Stimulated activated naive CD8-positive, alpha-beta T cell treated with anti-CD3 and anti-CD28 coated beads, Interleukin-15, Interleukin-2, amounts not matched to agents 100 U/mL and 50 U/mL, for 24 hours (primary cell): ENCODE measurements around the gene LYPD6.

Experiments used
- ATAC-seq: fragments of 150-1000 bp; cut with Tn5 transposase; one replicate; pipeline ENCODE4 v1.10.0; 2021
- DNase-seq: peaks from one replicate; pipeline ENCODE4 v3.0.0; 2021

LYPD6 gene

DNA sequence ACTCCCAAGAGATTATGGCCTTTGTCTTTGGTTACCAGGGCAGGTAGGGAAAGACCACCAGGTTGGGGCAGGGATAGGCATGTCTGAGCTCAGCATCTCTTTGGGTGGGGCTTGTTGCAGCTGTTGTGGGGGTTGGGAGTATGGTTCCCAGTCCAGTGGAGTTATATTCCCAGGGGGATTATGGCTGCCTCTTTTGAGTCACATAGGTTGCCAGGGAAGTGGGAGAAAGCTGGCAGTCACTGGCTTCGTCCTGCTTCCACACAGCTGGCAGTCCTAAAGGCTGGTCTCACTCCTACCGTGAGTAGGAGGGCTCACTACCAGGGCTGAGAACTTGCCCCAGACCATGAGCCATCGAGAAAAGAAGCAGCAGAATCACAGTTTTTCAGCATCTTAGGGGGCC lies 79.1 kb downstream of the LYPD6 start:
- DNase-seq (no peak), ATAC-seq (no peak)

DNA sequence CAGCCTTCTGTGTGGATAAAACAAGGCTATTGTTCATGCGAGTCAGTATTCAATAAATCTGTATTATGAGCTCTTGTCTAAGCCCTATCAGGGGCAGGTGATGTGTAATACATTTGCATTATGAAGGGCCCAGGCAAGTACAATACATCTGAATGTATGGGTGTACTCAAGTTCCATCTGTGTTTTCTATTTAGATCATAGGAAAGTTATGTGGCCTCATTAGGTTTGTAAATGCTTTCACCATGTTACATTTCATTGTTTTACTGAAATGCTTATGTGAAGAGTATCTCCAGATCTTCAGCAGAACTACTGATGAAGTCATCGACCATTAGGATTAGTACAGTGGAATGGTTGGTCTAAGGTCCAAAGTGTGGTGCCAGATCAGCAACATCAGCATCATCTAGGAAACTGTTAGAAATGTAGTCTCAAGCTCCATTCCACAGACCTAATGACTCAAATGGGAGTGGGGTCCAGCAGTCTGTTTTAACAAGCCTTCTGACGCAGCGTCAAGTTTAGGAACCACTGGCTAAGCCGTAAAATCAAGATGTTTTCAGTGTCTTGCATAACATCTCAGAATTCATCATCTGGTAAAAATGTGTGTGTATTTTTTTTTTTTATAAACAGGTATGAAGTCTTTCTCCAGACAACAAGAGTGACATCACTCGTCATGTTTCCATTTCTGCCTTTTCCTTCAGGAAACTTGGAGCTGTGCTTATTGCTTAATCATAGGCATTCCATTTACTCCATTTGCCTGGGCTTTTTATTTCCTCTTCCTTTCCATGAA lies 80.5 kb downstream of the LYPD6 start:
- DNase-seq = no peak
- no peak for ATAC-seq

DNA sequence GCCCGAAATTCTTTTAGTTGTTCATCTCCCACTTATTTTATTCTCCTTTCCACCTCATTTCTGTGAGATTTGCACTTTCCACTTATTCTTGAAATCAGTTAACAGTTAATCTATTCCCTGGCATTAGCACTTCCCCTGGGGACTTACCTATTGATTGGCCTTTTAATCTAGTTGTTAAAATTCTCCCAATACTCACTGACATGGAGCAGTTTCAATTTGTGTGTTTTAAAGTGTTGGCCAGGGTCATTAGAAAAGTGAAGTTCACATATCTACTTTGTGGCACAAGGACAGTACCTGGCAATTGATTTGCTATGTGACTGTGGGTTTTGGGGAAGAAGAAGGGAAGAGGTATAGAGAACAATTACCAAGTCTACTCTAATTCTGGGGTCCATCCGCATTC lies 83.1 kb downstream of the LYPD6 start:
- DNase-seq (no peak), ATAC-seq (no peak)

DNA sequence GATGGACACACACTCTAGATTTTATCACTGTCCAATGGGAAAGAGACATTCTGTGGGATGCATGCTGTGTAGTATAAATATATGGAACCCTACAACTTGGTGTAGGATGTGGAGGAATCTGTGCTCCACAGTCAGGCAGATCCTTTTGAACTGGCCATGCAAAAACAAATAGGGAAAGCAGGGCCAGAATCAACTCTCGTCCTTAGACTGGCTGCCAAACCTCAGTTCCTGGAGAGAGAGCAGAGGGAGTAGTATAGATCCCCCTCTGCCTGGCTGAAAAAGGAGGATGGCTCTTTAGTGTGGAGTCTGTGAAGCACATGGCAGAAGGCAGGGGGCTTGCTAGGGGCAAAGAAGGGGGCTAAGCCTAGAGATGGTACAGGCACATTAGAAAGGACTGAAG lies 84.7 kb downstream of the LYPD6 start:
- DNase-seq = no peak

DNA sequence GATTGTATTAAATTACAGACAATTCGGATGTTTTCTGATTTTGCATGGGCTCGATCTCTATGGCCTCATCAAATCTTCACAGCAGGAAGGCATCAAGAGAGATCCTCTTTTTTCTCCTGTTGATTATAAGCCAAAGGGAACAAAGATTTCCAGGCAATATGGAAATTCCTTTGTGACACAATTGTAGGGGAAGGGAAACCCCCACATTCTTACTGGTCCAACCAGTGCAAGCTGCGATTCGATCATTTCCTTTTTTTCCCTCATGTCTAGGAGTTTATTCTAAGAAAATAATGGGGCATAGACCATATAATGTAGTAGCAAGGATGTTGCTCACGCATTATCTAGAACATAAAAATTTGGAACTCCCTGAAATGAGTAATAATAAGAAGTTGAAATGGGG lies 87.7 kb downstream of the LYPD6 start:
- DNase-seq (no peak), ATAC-seq (no peak)

More for the DNA sequence above, 84.7 kb downstream of the LYPD6 start:
- ATAC-seq = no peak

DNA sequence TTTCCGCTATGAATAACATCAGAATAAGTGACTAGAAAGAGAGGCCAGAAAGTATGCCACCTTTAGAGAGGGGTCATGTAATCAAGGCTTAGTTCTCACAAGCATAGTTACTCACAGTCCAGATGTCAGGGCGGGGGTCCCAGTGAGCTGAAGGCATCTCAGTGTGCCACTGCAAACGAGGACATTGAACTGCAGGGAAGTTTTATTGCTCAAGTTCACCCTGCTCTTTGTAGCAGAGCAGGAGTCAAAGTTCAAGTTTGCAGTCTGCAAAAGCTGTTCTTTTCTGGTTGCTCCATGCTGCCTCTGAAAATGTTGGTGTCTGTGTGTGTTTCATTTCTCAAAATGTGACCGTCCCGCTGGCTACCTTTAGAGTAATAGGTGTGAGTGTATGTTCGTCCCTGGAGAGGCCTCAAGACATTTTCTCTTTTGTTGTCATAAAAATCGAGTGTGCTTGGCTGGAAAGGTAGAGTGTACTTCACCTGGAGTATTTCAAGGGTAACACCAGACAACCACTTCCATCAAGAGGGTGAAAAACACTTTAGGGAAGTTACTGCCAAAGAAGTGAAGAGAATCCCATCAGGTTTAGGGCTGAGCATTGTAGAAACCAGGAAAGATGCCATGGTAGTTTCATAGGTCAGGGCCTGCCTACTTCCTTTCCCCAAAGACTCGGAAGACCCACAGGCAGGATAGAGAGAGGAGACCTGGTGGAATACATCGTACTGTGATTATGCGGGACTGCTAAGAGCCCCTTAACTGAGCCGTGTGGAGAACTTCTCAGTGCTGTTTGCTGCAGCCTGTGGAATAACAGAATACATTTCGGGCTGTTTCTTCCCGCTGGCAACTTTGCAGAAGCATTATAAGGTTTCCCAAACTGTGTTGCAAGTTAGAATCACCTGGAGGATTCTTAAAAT lies 89.9 kb downstream of the LYPD6 start:
- DNase-seq (no peak), ATAC-seq (no peak)

DNA sequence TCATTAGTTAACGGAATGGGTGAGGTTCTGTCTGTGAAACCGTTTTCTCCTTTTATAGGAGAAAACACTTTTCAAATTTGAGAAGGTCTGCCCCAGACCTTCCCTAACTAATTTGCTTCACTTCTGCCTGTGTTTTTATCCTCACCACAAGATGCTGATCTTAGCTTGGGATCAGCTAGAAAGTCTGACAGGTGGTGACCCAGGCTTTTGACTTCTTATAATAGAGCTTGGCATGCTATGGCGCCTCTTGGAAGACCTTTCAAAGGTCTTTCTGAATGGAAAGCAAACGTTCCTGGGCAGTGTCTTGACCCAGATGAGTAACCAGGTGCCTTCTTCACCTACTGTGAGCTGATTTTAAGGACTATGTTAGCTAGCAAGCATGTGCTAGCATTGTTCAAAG lies 91.4 kb downstream of the LYPD6 start:
- no peak for DNase-seq
- ATAC-seq = no peak

DNA sequence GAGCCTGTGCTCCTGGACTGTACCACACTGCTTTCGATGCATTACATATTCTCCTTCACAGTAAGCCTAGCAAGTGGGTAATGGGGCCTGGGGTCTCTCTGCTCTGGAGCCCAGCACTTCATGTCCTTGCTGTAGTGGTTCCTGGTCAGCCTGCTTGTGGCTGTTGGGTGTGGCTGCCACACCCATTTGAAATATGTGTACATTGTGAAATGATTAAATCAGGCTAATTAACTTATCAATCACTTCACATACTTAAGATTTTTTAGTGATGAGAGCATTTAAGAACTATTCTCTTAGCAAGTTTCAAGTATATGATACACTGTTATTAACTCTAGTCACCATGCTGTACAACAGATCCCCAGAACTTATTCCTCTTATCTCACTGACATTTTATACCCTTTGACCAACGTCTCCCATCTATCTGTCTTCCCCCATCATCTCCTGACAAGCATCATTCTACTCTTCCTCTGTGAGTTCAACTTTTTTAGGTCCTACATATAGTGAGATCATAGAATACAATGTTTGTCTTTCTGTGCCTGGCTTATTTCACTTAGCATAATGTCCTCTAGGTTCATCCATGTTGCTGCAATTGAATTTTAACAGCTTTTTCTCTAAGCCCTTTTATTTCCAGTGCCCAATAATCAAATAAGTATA lies 92.1 kb downstream of the LYPD6 start:
- DNase-seq = no peak
- ATAC-seq = no peak

DNA sequence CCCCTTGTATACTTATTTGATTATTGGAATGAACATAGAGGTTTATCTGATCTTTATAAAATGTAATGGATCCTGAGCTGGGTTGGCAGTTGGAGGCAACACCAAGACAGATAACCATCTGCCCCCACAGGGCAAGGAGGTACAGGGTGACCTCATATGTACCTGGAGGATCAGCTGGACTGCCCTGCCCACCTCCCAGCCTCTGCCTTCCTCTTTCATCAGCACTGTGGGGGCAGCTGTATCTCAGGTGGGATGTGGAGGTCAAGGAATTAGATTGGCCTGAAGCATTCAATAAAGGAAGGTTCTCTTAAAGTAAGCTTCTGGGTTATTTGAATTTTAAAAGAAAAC lies 92.6 kb downstream of the LYPD6 start:
- ATAC-seq (no peak), DNase-seq (no peak)

DNA sequence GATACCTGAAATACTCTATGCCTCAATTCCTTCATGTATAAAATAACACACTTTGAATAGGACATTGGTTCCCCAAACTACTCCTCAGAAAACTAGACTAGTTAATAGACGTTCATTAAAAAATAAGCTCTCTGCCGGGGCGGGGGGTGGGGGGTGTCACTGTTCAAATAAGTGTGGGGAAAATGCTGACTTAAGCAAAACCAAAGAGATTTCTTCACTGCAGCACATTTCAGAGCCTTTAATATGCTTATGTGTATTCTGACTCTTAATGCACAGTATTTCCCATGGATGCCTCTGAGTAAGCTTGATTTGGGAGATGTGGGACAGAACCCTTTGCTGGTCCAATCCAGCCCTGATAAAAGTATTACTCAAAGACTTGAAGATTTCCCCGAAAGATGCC lies 93.2 kb downstream of the LYPD6 start:
- ATAC-seq (no peak), DNase-seq (no peak)

DNA sequence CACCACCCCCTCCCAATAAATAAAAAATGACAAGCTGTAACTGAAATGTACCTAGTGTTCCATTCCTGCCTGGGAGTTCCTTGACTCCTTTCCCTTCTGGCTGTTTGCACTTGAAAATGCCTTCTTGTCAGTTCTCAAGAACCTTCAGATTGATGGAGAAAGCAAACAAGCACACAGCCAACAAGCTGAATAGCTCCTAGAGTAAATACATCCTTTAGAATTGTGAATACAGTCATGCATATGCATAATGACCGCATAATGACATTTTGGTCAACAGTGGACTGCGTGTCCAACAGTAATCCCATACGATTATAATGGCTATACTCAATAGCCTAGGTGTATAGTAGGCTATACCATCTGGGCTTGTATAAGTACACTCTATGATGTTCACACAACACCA lies 97.0 kb downstream of the LYPD6 start:
- no peak for DNase-seq
- no peak for ATAC-seq

DNA sequence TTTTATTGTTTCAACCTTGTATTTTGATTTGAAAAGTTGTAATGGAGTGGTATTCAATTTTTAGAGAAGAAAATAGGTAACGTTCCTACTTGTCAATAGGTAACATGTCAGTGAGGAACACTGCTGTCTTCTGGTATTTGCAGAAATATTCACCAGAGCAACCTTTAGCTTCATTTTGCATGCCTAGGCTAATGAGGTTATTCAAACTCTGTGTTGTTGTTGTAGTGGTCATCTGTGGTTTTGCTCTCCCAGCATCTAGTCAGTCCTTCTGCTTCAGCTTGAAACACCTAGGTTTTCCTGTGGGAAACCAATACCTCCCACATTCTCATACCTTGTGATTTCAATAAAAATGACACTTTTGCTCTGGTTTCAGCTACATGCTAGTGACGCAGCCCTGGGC lies 98.4 kb downstream of the LYPD6 start:
- no peak for DNase-seq
- ATAC-seq = no peak

DNA sequence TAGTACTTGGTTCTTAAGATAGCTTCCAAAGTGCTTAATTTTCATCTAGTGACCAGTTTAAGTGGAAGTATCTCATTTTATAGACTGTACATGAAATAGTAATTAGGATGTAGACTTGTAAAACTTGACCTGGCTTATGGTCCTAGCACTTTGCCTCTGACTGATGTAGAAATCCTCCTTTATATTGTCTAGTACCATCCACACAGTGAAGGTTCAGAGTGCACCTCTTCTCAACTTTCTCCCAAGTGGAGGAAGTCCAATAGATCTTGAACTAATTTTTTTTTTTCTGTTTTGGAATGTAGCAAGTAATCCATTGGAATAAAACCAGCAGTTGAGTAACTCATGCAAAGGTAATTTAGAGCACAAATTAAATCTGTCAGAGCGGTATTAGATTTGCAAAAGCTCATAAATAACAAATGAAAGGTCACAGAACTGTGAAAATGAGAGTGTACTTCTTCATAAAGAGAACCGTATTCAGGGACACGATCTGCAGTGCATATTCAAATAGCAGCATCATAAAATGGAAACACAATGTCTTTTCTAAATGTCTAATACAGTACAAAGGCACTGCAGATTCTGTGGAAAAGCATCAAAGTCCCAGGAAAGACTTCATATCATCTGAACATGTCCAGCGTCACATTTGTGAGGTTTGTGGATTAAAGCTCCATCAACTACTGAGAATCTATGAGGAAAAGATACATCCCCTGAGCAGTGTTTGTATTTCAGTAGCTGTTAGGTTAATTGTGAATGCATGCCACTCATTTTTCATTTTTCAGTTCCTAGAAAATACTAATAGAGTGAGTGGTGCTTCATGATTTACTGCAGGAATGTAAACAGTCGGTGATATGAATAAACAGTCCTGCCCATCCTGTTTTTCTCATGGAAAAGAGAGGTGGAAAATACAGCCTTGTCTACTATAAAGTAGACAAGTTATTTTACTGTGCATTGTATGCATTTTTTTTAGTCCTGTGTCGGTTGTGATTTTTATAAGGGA lies 100.7 kb downstream of the LYPD6 start:
- ATAC-seq (no peak), DNase-seq (no peak)

DNA sequence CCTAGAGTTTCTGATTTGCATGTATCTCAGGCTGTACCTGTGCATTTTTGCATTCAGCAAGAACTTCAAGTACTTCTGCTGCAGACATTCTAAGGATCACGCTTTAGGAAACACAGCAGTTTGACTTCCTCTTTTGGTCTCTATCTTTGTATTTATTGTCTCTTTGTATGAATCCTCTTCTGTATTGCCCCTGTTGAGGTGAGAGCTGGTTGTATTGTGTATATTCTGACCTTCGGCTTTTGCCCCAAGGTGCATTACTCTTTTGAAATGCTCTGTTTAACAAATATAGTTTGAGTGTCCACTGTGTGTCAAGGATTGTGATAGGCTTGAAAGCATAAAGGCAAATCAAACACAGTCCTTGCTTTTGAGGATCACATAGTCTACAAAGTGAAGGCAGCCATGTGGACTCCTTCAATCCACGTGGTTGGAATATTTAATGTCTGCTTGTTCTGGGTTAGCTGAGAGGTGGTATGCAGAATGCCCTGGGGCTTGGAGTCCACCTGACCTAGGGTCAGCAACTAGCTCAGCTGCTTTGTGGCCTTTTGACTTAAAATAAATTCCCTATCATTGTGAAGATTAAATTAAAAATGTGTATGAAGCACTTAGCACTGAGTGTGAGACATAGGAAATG lies 108.1 kb downstream of the LYPD6 start:
- ATAC-seq (no peak), DNase-seq (no peak)

DNA sequence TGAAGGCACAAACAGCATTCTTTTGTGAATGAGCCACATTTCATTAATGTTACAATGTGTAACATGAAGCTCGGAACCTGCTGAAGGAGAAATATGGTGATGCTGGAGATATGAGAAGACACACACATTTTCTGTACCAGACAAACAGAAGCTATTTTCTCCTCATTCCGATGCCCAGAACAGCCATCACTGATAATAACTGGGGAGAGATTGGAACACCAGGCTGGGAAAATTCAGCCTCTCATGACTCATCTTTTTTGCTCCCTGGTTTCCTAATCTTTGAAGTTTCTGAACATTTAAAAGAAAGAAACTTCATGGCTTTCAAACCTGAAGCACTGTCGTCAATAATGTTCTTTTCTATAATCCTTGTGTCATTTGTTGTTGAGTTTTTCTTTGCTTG lies 110.9 kb downstream of the LYPD6 start:
- ATAC-seq = no peak
- no peak for DNase-seq

DNA sequence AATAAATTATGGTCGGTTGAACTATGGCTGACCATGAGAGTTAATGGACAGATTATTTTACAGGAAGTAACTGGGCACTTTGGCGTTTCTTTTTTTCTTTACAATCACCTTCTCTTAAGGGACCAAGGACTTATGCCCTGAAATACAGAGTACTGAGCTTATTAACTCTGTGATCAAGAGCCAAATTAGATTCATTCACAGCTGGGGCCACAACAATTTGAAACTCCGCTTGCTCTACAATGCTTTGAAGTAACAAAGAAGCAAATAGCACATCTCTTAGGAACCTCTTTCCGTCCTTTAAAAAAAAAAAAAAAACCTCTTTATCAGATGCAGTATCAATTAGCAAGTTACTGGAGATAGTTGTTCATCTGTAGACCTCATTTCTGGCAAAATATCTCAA lies 112.0 kb downstream of the LYPD6 start:
- no peak for ATAC-seq
- DNase-seq = no peak

DNA sequence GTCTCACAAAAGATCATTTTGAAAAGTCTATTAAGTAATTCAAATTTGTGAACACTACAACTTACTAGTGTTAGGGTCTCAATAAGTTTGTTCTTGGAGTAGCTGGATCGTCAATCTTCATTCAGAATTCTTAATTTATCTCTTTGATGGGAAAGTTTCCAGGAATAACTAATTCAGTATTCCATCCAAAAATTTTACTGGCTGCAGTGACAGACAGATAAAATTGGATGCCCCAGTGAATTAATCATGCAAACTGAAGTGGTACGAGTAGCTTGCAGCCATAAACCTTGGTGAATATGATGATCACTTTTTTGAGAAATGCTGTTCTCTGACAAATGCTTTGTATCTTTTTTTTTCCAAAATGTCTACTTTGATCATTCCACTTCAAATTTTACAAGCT lies 112.8 kb downstream of the LYPD6 start:
- no peak for ATAC-seq
- DNase-seq = no peak

DNA sequence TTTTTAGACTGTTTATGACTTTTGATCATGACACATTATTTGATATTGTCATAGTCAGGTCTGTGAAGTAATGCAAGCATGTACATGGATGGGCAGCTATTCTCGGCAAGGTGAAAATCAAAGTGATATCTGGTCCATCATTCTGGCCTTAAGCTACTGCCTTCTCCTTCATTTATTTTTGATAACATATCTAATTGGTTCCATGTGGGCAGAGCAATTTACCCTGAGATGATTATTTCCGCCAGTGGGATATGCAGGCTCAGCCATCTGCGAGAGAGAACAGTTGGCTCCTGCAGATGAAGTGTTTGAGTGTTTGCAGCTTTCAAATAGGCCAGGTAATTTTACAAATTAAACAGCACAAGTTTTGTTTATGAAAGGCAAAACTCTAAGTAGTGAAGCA lies 116.4 kb downstream of the LYPD6 start:
- no peak for ATAC-seq
- no peak for DNase-seq

DNA sequence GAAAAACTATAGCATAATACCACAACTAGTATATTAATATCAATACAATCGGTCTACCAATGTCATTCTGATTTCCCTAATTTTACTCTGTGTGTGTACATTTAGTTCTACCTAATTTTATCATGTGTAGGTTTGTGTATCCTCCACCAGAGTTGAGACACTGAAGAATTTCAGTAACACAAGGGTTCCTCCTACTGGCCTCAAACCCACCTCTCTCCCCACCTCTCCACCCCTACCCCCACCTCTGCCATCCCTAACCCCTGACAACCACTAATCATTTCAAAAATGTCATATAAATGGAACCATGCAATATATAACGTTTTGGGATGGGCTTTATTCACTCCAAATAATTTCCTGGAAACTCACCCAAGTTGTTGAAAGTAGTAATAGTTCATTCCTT lies 117.9 kb downstream of the LYPD6 start:
- no peak for DNase-seq

DNA sequence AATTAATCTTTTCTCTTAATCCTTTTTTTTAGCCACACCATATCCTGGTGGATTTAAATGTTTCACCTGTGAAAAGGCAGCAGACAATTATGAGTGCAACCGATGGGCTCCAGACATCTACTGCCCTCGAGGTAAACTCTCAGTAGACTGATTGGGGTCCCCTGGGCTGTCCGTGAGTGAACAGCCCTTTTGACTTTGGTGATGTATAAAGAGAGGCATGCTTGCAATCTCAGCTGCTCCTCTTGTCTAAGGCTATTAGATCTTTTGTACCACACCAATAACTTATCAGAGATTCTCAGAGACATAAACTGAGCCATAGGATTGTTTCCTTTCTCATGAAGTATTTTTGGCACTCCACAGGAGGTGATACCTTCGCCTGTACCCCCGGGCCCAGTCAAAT lies 118.6 kb downstream of the LYPD6 start:
- DNase-seq = no peak
- no peak for ATAC-seq

More for the DNA sequence above, 117.9 kb downstream of the LYPD6 start:
- no peak for ATAC-seq

DNA sequence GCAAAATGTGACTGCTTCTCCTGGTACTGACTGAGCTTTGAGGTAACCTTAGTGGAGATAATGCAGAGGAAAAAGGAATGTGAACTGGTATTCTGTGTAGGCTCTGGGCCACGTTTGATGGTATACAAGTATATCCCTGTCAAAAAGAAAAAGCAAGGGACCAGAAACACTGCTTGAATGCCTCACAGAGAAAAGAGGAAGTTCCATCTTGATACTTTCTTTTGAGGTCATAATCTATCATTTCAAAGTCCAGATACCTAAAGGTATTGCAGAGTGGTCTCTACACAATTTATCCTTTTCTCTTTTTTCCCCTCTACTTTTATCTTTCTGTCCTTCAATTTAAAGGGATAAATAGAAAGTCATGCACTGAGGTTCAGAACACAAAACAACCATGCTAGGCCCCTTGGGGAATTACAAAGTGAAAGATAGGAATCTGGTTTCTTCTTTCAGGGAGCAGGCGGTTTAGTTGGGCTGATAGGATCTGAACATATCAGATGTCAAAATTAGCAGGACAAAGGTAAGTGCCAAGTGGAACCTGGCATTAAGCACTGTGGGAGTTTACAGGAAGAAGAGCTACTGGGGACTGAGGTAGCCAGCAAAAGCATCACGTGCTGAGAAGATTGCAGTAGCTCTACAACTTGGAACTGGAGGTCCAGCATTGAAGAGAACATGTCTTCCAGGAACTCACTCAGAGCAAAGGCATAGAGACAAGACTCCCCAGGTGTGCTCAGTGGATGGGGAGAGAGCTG lies 121.2 kb downstream of the LYPD6 start:
- DNase-seq = no peak
- ATAC-seq = no peak
